Raji (cell line): Measurements from ENCODE around the gene SHLD2.

Source experiments
- POLR2A ChIP-seq: IDR thresholded peaks from 2 replicates; pipeline ENCODE4 v1.6.1; 2011; ENCODE audit warnings: low read depth, low read length, control low read depth; ENCODE audit not compliant: insufficient read depth

The SHLD2 gene, protein sequence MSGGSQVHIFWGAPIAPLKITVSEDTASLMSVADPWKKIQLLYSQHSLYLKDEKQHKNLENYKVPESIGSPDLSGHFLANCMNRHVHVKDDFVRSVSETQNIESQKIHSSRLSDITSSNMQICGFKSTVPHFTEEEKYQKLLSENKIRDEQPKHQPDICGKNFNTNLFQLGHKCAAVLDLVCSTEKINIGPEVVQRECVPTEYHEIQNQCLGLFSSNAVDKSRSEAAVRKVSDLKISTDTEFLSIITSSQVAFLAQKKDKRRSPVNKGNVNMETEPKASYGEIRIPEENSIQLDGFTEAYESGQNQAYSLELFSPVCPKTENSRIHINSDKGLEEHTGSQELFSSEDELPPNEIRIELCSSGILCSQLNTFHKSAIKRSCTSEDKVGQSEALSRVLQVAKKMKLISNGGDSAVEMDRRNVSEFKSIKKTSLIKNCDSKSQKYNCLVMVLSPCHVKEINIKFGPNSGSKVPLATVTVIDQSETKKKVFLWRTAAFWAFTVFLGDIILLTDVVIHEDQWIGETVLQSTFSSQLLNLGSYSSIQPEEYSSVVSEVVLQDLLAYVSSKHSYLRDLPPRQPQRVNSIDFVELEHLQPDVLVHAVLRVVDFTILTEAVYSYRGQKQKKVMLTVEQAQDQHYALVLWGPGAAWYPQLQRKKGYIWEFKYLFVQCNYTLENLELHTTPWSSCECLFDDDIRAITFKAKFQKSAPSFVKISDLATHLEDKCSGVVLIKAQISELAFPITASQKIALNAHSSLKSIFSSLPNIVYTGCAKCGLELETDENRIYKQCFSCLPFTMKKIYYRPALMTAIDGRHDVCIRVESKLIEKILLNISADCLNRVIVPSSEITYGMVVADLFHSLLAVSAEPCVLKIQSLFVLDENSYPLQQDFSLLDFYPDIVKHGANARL

DNA sequence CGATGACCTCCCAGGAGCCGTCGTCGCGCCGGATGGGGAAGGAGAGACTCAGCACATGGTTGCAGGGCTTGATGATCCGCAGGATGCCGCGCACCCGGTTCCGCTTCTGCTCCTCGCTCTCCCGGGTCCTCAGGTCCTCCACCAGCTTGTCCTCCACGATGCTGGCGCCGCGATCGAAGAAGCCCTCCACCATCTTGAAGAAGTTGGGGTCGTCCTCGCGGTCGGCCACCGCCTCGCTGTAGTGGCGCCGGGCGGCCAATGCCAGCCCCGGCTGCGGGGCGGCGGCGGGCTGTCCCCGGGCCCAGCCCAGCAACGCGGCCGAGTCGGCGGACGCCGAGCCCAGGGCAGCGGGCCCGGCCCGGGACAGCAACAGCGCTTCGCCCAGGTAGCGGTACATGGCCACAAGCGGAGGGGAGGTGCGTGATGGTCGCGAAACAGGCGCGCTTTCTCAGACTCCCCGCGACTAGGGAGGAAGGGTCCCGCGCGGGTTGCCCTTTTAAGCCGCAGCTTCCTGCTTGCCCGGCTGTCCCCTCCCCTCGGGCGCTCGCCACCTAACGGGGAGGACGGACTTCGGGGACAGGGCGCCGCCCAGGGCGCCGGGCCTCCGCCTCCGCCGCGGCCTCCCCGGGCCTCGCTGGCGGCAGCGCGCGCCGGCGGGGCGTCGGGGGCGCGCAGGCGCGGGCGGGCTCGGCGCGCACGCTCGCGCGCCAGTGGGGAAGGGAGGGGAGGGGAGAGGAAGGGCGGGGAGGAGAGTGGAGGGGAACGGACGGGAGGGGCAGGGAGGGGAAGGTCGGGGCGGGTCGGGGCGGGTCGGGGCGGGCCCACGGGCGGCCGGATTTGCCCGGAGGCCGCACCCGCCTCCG lies at the start of gene SHLD2, which contains the start of gene GLUD1:
Gene SHLD2 (plus strand): TSS at position 834 of the 863 bp plus-strand sequence. CDS start 56,149 bp downstream, outside the sequence.
Gene GLUD1 (minus strand): TSS at position 471 of the 863 bp plus-strand sequence. CDS start 74 bp downstream, at position 397.
- peak; percentile 94 for TF ChIP-seq POLR2A

DNA sequence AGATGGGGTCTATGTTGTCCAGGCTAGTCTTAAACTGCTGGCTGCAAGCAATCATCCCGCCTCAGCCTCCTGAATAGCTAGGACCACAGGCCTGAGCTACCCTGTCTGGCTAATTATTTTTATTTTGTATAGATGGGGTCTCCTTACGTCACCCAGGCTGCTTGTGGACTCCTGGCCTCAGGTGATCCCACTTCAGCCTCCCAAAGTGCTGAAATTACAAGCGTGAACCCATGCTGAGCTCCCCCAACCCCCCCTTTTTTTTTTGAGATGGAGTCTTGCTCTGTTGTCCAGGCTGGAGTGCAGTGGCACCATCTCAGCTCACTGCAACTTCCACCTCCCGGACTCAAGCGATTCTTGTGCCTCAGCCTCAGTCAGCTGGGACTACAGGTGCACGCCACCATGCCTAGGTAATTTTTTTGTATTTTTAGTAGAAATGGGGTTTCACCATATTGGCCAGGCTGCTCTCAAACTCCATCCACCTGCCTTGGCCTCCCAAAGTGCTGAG lies 49.5 kb upstream of the SHLD2 start:
- no peak for TF ChIP-seq POLR2A

DNA sequence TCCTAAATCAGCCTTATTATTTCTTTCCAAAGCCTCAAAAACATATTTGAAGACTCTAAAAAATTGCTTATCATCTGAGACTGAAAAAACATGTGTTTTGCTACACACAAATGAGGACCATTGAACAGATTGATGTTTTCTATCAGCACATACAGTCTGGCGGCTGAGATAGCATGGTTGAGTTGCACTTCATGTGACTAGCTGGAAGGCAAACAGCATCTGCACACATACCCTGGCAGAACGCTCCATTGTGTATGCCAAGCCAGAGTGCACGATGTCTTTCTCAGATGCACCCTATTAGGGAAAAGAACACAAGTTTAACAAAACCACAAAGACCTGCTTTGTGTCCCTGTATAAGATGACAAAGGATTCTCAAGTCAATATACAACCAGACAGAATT lies 41.9 kb upstream of the SHLD2 start:
- TF ChIP-seq POLR2A: no peak

DNA sequence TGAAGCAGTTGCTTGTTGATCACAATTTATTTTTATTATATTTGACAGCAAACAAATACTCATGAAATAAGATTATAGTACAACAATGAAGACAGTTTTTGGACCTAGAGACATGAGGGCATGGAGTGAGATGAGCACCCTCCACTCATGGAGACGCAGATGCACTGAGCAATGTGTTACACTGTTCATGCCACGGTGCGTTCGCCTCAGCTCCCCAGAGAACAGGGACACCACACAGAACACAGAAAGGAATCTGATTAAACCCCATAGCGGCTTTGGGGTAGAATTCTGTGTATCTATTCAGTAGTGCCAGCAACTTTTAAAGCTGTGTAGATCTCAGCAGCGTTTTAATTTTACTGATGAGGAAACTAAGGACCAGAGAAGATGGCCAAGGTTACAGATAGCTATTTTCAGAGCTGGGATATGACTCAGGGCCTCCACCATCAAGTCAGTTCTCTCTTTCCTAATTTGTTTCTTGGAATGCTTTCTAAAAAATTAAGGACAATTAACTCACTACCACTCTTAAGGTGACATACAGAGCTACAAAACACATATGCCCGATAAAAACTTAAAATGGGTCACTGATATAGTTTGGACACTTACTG lies 41.3 kb upstream of the SHLD2 start:
- TF ChIP-seq POLR2A: no peak

DNA sequence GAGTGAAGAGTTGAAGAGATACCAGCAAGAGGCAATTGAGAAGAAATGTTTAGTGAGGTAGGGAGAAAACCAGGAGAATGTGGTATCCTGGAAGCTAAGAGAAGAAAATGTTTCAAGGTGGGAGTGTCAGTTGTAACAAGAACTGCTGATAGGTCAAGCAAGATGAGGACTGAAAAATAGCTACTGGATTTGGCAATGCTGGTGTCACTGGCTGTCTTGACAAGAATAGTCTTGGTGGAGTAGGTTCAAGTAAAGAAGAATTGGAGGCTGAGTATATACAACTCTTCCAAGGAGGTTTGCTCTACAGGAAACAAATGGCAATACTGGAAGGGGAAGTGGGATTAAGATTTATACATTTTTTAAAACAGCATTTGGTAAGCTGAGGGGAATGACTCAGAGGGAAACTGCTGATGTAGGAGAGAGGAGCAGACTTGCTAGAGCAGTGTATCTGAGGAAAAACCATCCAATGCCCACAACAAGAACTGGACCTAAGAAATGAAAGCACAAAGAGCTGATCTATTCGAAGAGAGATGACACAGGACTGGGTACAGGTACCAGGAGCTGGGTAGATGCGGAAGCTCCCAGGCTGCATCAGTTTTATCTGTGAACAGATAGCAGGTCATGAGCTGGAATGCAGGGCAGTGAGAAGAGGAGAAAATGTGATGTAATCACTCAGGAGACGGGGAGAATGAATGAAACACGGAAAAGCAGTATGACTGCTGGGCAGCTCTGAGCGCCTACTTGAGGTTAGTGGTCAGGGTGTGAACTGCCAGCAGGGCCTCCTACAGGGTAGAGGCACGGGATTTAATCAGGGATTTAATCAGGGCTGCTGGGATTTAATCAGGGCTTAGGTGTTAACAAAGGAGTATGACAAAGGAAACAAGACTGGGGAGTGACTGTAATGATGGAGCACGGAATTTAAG lies 40.4 kb upstream of the SHLD2 start:
- TF ChIP-seq POLR2A: no peak

DNA sequence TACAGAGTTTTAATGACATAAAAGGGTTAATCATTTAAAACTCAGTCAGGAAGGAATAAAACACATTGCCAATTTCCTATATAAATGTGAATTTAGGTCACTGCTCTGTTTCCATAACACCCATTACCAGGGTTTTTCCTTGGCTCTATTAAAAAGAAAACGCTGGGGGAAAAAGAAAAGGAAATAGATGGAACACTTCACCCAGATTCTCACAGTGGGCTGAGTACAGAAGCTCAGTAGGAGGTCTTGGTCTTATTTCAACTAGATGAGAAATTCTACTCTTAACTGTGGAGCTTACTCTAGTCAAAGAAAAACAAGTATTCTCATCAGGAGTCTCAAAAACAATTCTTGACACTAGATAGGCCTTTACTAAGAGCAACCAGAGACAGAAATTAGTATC lies 36.8 kb upstream of the SHLD2 start:
- no peak for TF ChIP-seq POLR2A

DNA sequence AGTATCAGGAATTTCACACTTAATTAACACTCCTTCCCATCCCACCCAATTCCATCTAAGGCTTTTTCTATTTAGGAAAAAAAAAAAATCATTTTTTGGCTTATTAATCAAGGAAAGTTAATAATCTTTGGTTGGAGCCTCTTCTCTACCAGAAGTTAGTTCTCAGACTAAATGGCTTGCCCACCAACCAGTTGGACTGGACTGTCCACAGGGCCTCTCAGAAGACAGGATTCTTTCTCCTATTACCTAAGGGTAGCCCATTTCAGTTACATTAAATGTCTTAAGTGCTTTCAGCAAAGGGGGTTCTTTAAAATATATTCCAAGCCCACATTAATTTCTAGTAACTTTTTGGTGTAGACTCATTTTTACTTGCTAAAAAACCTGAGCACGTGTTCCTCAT lies 35.6 kb upstream of the SHLD2 start:
- no peak for TF ChIP-seq POLR2A

DNA sequence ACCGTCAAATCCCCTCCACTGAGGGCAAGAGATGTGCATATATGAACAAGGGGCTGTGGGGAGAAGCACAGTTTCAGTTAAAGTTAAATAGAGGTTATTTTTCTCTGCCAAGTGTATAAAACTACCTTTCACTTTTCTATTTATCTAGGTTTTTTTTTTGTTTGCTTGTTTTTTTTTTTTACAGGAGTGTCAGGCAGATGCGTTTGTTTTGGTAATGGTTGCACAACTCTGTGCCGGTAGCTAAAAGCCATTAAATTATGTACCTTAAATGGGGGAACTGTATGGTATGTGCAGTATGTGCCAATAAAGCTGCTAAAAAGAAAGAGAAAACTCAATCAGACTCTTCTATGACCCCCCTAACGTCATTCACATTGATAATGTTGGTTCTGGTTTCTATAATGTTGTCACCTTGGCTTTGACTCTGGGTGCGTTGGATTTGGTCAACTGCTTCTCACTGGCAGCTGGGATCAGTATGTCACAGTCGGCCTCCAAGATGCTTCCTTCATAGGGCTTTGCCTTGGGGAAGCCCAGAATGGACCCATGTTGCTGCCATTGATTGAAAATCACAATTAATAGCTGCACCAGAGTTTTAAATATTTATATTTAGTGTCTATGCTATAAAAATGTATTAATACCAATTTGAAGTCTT lies 34.6 kb upstream of the SHLD2 start:
- no peak for TF ChIP-seq POLR2A

DNA sequence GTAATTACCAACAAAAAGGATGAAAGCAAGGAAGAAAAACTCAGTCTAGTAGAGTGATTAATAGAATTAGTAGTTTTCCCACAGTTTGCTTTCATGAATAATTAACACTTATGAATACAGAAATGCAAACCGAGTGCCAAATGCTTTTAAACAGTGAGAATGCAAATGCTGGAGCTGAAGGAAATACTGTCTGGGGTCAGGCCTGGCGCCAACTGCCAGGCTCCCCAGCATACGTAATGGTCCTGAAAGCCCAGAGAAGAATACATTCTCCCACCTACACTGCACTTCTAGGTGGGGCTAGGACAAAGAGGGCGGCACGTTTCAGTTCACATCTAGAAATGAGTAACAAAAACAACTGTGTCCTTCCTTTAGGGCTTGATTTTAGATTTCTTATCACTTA lies 30.4 kb upstream of the SHLD2 start:
- no peak for TF ChIP-seq POLR2A

DNA sequence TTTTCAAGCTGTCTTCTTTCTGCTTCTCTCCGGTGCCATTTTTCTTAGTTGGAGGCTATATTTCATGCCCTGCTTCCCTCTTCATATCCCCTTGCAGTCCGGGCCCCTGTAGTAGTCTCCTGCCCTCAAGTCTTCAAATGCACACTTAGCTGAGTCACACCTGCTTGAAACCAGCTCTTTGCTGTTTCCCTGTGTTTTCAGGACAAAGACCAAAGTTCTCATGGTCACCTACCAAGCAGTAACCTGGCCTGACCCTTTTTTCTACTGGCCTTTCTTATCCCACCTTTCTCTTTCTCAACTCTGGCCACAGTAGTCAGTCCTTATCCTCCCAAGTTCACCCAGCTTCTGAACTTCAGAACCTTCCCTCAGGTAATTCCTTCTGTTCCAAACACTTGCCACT lies 28.8 kb upstream of the SHLD2 start:
- no peak for TF ChIP-seq POLR2A

DNA sequence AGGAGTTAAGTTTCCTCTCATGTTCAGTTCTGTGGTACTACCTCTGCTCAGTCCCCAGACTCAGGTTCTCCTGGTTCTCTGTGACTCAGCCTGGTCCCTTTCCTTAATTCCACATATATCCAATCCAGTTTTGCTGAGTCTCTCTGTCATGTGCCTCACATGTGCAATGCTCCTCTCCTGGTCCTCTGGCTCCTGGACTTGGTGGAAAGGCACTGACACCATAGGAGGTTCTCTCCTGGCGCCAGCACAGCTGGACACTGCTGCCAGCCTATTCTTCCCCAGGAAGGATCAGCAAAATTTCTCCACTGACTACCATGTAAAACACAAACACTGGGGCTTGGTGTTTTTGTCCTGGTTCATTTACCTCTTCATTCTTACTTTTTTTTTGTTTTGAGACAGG lies 28.1 kb upstream of the SHLD2 start:
- no peak for TF ChIP-seq POLR2A

DNA sequence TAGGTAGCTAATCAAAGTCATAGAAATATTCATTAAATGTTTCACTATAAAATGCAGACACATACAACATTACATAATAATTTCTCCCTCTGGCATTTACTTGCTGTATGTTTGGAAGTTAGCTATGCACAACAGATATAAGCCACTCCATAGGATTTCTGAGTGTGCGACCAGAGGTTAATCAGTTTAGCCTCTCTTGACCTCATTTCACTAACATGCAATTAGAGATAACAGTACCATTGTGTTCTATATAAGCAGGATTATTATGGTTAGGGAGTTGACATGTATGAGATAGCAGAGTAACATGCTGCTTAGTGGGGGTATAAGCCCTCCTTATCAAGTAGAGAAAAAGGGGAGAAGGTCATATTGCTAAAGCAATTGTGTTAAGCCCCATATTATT lies 26.7 kb upstream of the SHLD2 start:
- no peak for TF ChIP-seq POLR2A

DNA sequence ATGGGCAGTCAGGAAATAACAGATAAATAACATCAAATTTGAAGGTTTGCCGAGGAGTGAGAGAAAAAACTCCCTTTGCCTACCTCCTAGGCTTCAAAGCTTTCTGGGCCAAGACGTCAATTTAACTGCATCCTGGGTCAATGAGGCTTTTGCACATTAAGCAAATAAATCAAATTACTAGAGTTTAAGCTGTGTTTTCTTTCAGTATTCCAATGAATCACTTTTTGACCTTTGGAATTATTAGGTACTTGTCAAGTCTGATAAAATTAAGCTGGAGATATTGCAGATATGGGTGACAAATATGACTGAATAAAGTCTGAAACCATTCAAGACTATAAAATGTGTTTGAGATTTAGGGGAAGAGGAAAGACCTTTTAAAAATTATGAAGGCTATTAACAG lies 22.6 kb upstream of the SHLD2 start:
- no peak for TF ChIP-seq POLR2A
